HepG2 (cell line): ENCODE measurements around the gene S100A7. TPM values are rescaled to one million over a fixed set of nuclear protein-coding genes. Genes with fewer than 3 reads are reported as not detected.

Experiments used
- ATAC-seq: fragments of 200-7000 bp; cut with Tn5 transposase; 3 replicates; pipeline ENCODE4 v1.9.1; 2020; ENCODE audit warnings: mild to moderate bottlenecking, moderate library complexity
- BruUV-seq: library from RNA; stranded (reverse); fragments of 400-500 nt; replicated peaks from 2 replicates; lab custom pipeline; 2021; lab: Mats Ljungman, UMichigan
- CTCF ChIA-PET: fragments of 300-600 bp; formaldehyde crosslinking; extraction: SDS; loops from one replicate; lab custom pipeline; 2021; ENCODE audit warnings: low total read pairs, inconsistent platforms, low intra/inter-chr PET ratio; lab: Yijun Ruan, JAX
- POLR2A ChIA-PET: fragments of 350-600 bp; sonication (Branson Sonifier 250); formaldehyde crosslinking; loops from one replicate; lab custom pipeline; 2020; ENCODE audit warnings: antibody characterized with exemption, inconsistent platforms; lab: Yijun Ruan, JAX
- DNase-seq: peaks from one replicate; pipeline ENCODE4 v3.0.0-alpha.2; 2015; ENCODE audit warnings: low spot score
- FAIRE-seq: peaks from 3 replicates; lab custom pipeline; 2011; peaks lifted over from hg19 to GRCh38; lab: Jason Lieb, UNC
- H2AFZ ChIP-seq: one replicate; pipeline ENCODE4 v1.6.1; 2011; ENCODE audit warnings: low read length, inconsistent platforms
- H3K27ac ChIP-seq: fragments of 300-600 bp; 3 replicates; pipeline ENCODE4 v1.8.0; 2011; ENCODE audit warnings: mixed run types, mild to moderate bottlenecking, mixed read lengths, low read length, inconsistent platforms; ENCODE audit not compliant: insufficient read depth; ENCODE audit errors: extremely low read length
- H3K27me3 ChIP-seq, 2 experiments: fragments of 200-600 bp in 1 of 2; 2 replicates in 1 of 2; 3 replicates in 1 of 2; pipeline versions ENCODE4 v1.6.0 to v1.8.0; 2011; ENCODE audit warnings: low read length in 2 of 2, mild to moderate bottlenecking in 2 of 2, moderate library complexity in 2 of 2, inconsistent platforms in 1 of 2; ENCODE audit not compliant: insufficient read depth in 2 of 2, control insufficient read depth in 1 of 2
- H3K36me3 ChIP-seq, 2 experiments: fragments of 200-600 bp in 1 of 2; replicated peaks in 1 of 2; 2 replicates in 1 of 2; 3 replicates in 1 of 2; pipeline versions ENCODE4 v1.5.1 to v1.8.0; 2011; ENCODE audit warnings: low read length in 2 of 2, inconsistent platforms in 1 of 2; ENCODE audit not compliant: insufficient read depth in 2 of 2, control insufficient read depth in 1 of 2
- H3K4me1 ChIP-seq: 2 replicates; pipeline ENCODE4 v1.5.1; 2012; ENCODE audit warnings: low read length, inconsistent platforms; ENCODE audit not compliant: insufficient read depth
- H3K4me2 ChIP-seq: 2 replicates; pipeline ENCODE4 v1.6.0; 2011; ENCODE audit warnings: low read depth, low read length, inconsistent platforms
- H3K4me3 ChIP-seq, 3 experiments: fragments of 200-600 bp in 1 of 3; sonication (generic), shearing (Covaris generic) in 1 of 3; replicated peaks in 1 of 3; 2 replicates each; pipeline ENCODE4 v1.5.1; 2011 to 2016; ENCODE audit warnings: low read length in 3 of 3, inconsistent platforms in 2 of 3, low read depth in 2 of 3, mild to moderate bottlenecking in 2 of 3, control low read depth in 1 of 3, mixed read lengths in 1 of 3; ENCODE audit not compliant: insufficient read depth in 1 of 3
- H3K79me2 ChIP-seq: one replicate; pipeline ENCODE4 v1.6.1; 2011; ENCODE audit warnings: low read length, inconsistent platforms; ENCODE audit not compliant: insufficient read depth
- H3K9ac ChIP-seq: 2 replicates; pipeline ENCODE4 v1.6.0; 2011; ENCODE audit warnings: mild to moderate bottlenecking, low read depth, low read length, inconsistent platforms; ENCODE audit not compliant: insufficient read depth
- H3K9me3 ChIP-seq: 2 replicates; pipeline ENCODE4 v1.5.1; 2012; ENCODE audit warnings: mild to moderate bottlenecking, low read length
- H4K20me1 ChIP-seq: 2 replicates; pipeline ENCODE4 v1.6.0; 2011; ENCODE audit warnings: inconsistent platforms, mild to moderate bottlenecking, low read length, moderate library complexity; ENCODE audit not compliant: insufficient read depth
- ERF ChIP-seq: IDR thresholded peaks from 2 replicates; pipeline ENCODE4 v1.6.1; 2018; ENCODE audit warnings: missing biosample characterization, missing genetic modification reagents
- MLLT10 ChIP-seq: sonication (generic); formaldehyde crosslinking; IDR thresholded peaks from 2 replicates; pipeline ENCODE4 v1.4.0; 2020; ENCODE audit warnings: missing genetic modification reagents
- SUZ12 ChIP-seq: fragments of 150-350 bp; IDR thresholded peaks from 2 replicates; pipeline ENCODE4 v1.6.1; 2014; ENCODE audit warnings: low read depth, low read length
- ZNF550 ChIP-seq: sonication (generic); formaldehyde crosslinking; IDR thresholded peaks from 2 replicates; pipeline ENCODE4 v1.4.0; 2020; ENCODE audit warnings: mild to moderate bottlenecking, missing genetic modification reagents, borderline replicate concordance
- ZNF607 ChIP-seq: sonication (generic); formaldehyde crosslinking; IDR thresholded peaks from 2 replicates; pipeline ENCODE4 v1.5.1; 2020; ENCODE audit warnings: missing genetic modification reagents, mild to moderate bottlenecking, borderline replicate concordance
- WGBS: methylation state at CpG from one replicate; pipeline ENCODE4 v1.1.6; 2017; ENCODE audit warnings: low lambda C conversion rate; 5-methylcytosine and 5-hydroxymethylcytosine counted together
- in situ Hi-C: cut with HindIII; loops from 2 replicates; pipeline ENCODE4 v1.10.0; 2017; ENCODE audit warnings: low pct_unique_long_range_greater_than_20kb; ENCODE audit not compliant: extremely low pct_ligation_motif_present
- intact Hi-C: fragments of 100-400 bp; cut with micrococcal nuclease; formaldehyde crosslinking; loops from one replicate; pipeline ENCODE4 v1.10.0; 2022; ENCODE audit not compliant: unreplicated experiment
- polyA plus RNA-seq, 8 experiments: library from polyadenylated mRNA; depleted of rRNA in 3 of 8; stranded (reverse) in 7 of 8; unstranded in 1 of 8; fragments of >200 nt; fragmentation: Illumina TruSeq in 4 of 8; extraction: Trizol in 4 of 8; gene quantifications; 2 replicates each; pipeline versions ENCODE4 v1.2.1 to v1.2.3, GENCODE V29; 2011 to 2016; ENCODE audit warnings: low read depth in 4 of 8, missing spikeins in 1 of 8, mixed read lengths in 1 of 8; ENCODE audit not compliant: insufficient read depth in 1 of 8
- total RNA-seq, 5 experiments: library from RNA; depleted of rRNA; stranded (reverse); fragments of >200 nt; fragmentation: Illumina TruSeq; extraction: Trizol; gene quantifications; 2 replicates each; pipeline ENCODE4 v1.2.3, GENCODE V29; 2016; ENCODE audit warnings: low read depth in 1 of 5
- TF ChIP-seq, protein P1 (sequence below): IDR thresholded peaks from 2 replicates; pipeline ENCODE4 v1.6.1; 2016; ENCODE audit warnings: low read depth, missing genetic modification reagents, missing compliant biosample characterization
- TF ChIP-seq, protein P2 (sequence below): sonication (generic); formaldehyde crosslinking; IDR thresholded peaks from 2 replicates; pipeline ENCODE4 v1.4.0; 2020; ENCODE audit warnings: missing genetic modification reagents
- TF ChIP-seq, protein P3 (sequence below): sonication (generic); formaldehyde crosslinking; IDR thresholded peaks from 2 replicates; pipeline ENCODE4 v1.8.0; 2022; ENCODE audit warnings: missing genetic modification reagents, mild to moderate bottlenecking, moderate library complexity, borderline replicate concordance

S100A7 gene
- total and polyA plus RNA-seq, 2 of the 13 experiments (the other 11 are each of a cell fraction or from before 2014, with no cell fraction given), result not detected

DNA sequence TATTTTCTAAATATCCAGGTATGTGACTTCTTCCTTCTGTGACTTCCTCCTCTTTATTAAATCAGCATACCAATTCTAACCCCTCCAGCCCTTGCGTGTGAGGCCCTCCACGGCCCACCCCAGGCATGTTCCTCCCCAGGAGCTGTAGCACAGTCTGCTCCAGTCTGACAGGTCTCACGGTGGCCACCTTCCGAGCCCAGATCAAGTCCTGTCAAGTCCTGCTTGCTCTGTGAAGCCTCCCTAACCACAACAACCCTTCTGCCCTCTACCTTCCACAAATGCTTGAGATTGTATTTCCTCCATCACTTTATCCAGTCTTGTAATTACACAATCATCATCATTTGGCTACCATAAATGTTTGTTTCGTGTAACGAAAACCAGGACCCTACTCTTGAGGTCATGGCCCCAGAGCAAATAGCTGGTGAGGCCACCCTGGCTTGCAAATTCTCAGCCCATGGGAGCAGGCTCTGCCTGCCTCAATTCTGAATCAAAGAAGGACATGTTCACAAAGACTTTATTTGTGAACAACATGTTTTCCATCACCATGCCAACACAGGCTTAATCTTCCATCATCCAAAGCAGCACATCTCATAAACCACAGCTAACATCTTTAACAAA, 33.0 kb upstream of the S100A7 start:
- Histone ChIP-seq H2AFZ (no peak overlapping the region), H3K4me2 (no peak overlapping the region), H3K9ac (no peak overlapping the region), H4K20me1 (no peaks in the 10 kb centered on the region), H3K79me2 (no peaks in the 10 kb centered on the region), H3K4me3 (no peak overlapping the region), H3K4me1 (no peaks in the 10 kb centered on the region), H3K27me3 (peaks cover 0 to 5% of the 10 kb centered on the region in 2 experiments; a peak in 2 of 5 replicates), H3K36me3 (no peaks in the 10 kb centered on the region), H3K9me3 (no peaks in the 10 kb centered on the region), H3K27ac (no peak overlapping the region)
- DNase-seq (no peak), FAIRE-seq (no peak), ATAC-seq (no peak)
- 10% methylated on average over 6 of the region's 6 CpGs for WGBS
- no TSS peak for BruUV-seq
- CTCF ChIA-PET, result interaction anchor here (2.9 kb wide), 1 partner anchor 141 kb away, joined by 34 read pairs; no protein-coding TSS in a partner anchor
- intact Hi-C loops, result no loop called here
- POLR2A ChIA-PET, result no interaction called here
- TF ChIP-seq, protein P1, sequence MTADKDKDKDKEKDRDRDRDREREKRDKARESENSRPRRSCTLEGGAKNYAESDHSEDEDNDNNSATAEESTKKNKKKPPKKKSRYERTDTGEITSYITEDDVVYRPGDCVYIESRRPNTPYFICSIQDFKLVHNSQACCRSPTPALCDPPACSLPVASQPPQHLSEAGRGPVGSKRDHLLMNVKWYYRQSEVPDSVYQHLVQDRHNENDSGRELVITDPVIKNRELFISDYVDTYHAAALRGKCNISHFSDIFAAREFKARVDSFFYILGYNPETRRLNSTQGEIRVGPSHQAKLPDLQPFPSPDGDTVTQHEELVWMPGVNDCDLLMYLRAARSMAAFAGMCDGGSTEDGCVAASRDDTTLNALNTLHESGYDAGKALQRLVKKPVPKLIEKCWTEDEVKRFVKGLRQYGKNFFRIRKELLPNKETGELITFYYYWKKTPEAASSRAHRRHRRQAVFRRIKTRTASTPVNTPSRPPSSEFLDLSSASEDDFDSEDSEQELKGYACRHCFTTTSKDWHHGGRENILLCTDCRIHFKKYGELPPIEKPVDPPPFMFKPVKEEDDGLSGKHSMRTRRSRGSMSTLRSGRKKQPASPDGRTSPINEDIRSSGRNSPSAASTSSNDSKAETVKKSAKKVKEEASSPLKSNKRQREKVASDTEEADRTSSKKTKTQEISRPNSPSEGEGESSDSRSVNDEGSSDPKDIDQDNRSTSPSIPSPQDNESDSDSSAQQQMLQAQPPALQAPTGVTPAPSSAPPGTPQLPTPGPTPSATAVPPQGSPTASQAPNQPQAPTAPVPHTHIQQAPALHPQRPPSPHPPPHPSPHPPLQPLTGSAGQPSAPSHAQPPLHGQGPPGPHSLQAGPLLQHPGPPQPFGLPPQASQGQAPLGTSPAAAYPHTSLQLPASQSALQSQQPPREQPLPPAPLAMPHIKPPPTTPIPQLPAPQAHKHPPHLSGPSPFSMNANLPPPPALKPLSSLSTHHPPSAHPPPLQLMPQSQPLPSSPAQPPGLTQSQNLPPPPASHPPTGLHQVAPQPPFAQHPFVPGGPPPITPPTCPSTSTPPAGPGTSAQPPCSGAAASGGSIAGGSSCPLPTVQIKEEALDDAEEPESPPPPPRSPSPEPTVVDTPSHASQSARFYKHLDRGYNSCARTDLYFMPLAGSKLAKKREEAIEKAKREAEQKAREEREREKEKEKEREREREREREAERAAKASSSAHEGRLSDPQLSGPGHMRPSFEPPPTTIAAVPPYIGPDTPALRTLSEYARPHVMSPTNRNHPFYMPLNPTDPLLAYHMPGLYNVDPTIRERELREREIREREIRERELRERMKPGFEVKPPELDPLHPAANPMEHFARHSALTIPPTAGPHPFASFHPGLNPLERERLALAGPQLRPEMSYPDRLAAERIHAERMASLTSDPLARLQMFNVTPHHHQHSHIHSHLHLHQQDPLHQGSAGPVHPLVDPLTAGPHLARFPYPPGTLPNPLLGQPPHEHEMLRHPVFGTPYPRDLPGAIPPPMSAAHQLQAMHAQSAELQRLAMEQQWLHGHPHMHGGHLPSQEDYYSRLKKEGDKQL, result no peak
- TF ChIP-seq, protein P2, sequence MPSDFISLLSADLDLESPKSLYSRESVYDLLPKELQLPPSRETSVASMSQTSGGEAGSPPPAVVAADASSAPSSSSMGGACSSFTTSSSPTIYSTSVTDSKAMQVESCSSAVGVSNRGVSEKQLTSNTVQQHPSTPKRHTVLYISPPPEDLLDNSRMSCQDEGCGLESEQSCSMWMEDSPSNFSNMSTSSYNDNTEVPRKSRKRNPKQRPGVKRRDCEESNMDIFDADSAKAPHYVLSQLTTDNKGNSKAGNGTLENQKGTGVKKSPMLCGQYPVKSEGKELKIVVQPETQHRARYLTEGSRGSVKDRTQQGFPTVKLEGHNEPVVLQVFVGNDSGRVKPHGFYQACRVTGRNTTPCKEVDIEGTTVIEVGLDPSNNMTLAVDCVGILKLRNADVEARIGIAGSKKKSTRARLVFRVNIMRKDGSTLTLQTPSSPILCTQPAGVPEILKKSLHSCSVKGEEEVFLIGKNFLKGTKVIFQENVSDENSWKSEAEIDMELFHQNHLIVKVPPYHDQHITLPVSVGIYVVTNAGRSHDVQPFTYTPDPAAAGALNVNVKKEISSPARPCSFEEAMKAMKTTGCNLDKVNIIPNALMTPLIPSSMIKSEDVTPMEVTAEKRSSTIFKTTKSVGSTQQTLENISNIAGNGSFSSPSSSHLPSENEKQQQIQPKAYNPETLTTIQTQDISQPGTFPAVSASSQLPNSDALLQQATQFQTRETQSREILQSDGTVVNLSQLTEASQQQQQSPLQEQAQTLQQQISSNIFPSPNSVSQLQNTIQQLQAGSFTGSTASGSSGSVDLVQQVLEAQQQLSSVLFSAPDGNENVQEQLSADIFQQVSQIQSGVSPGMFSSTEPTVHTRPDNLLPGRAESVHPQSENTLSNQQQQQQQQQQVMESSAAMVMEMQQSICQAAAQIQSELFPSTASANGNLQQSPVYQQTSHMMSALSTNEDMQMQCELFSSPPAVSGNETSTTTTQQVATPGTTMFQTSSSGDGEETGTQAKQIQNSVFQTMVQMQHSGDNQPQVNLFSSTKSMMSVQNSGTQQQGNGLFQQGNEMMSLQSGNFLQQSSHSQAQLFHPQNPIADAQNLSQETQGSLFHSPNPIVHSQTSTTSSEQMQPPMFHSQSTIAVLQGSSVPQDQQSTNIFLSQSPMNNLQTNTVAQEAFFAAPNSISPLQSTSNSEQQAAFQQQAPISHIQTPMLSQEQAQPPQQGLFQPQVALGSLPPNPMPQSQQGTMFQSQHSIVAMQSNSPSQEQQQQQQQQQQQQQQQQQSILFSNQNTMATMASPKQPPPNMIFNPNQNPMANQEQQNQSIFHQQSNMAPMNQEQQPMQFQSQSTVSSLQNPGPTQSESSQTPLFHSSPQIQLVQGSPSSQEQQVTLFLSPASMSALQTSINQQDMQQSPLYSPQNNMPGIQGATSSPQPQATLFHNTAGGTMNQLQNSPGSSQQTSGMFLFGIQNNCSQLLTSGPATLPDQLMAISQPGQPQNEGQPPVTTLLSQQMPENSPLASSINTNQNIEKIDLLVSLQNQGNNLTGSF (CRISPR knock-in tag), result no peak
- no peak for TF ChIP-seq ZNF550 (CRISPR knock-in tag)
- no peak for TF ChIP-seq ZNF607 (CRISPR knock-in tag)
- no peak for TF ChIP-seq ERF (CRISPR knock-in tag)
- TF ChIP-seq MLLT10 (CRISPR knock-in tag), result no peak
- no peak for TF ChIP-seq SUZ12
- TF ChIP-seq, protein P3, sequence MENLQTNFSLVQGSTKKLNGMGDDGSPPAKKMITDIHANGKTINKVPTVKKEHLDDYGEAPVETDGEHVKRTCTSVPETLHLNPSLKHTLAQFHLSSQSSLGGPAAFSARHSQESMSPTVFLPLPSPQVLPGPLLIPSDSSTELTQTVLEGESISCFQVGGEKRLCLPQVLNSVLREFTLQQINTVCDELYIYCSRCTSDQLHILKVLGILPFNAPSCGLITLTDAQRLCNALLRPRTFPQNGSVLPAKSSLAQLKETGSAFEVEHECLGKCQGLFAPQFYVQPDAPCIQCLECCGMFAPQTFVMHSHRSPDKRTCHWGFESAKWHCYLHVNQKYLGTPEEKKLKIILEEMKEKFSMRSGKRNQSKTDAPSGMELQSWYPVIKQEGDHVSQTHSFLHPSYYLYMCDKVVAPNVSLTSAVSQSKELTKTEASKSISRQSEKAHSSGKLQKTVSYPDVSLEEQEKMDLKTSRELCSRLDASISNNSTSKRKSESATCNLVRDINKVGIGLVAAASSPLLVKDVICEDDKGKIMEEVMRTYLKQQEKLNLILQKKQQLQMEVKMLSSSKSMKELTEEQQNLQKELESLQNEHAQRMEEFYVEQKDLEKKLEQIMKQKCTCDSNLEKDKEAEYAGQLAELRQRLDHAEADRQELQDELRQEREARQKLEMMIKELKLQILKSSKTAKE (CRISPR knock-in tag), result no peak
- in situ Hi-C loops, result no loop called here
